GM21423 (cell line): ENCODE measurements around the gene SLC25A36.
"Not testable (repeated sequence)": the region's sequence is repeated elsewhere in the genome, so short reads cannot be mapped to it uniquely, and the experiment has no call there.

Experiments
- ATAC-seq: cut with Tn5 transposase; IDR thresholded peaks from one replicate; pipeline ENCODE4 v1.9.1; 2021; ENCODE audit warnings: mild to moderate bottlenecking, moderate library complexity; ENCODE audit not compliant: unreplicated experiment

Gene SLC25A36

GRCh38 chr3:140931016-140931454, 10.6 kb upstream of the SLC25A36 start:
- no peak for ATAC-seq

DNA sequence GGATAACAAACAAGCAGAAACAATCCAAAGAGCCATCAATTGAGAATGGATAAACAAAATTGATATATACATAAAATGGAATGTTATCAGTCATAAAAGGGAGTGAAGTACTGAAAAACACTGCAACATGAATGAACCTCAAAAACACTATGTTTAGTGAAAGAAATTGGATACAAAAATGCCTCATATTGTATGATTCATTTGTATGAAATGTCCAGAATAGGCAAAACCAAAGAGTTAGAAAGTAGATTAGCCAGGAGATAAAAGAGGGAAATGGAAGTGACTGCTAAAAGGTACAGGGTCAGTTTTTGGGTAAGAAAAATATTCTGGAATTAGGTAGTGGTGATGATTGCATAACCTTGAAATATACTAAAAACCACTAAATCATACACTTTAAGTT, 9.8 kb upstream of the SLC25A36 start:
- no peak for ATAC-seq

DNA sequence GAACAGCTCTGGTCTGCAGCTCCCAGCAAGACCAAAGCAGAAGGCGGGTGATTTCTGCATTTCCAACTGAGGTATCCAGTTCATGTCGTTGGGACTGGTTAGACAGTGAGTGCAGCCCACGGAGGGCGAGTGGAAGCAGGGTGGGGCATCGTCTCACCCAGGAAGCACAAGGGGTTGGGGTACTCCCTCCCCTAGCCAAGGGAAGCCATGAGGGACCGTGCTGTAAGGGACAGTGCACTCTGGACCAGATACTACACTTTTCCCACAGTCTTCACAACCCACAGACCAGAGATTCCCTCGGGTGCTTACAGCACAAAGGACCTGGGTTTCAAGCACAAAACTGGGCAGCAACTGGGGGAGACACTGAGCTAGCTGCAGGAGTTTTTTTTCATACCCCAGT, 8.5 kb upstream of the SLC25A36 start:
- no peak for ATAC-seq

DNA sequence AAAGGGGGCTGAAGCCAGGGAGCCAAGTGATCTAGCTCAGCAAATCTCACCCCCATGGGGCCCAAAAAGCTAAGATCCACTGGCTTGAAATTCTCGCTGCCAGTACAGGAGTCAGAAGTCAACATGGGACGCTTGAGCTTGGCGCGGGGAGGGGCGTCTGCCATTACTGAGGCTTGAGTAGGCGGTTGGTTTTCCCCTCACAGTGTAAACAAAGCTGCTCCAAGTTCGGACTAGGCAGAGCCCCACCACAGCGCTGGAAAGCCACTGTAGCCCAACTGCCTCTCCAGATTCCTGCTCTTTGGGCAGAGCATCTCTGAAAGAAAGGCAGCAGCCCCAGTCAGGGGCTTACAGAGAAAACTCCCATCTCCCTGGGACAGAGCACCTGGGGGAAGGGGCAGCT, 8.1 kb upstream of the SLC25A36 start:
- no peak for ATAC-seq

DNA sequence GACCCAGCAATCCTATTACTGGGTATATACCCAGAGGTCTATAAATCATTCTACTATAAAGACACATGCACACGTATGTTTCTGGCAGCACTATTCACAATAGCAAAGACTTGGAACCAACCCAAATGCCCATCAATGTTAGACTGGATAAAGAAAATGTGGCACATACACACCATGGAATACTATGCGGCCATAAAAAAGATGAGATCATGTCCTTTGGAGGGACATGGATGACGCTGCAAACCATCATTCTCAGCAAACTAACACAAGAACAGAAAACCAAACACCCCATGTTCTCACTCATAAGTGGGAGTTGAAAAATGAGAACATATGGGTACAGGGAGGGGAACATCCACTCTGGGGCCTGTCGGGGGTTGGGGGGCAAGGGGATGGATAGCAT, 2.3 kb upstream of the SLC25A36 start:
- ATAC-seq = not testable (repeated sequence)

- no peak for ATAC-seq
Measured at GRCh38 chr3:140941090-140941433, 574 bp upstream of the SLC25A36 start.

DNA sequence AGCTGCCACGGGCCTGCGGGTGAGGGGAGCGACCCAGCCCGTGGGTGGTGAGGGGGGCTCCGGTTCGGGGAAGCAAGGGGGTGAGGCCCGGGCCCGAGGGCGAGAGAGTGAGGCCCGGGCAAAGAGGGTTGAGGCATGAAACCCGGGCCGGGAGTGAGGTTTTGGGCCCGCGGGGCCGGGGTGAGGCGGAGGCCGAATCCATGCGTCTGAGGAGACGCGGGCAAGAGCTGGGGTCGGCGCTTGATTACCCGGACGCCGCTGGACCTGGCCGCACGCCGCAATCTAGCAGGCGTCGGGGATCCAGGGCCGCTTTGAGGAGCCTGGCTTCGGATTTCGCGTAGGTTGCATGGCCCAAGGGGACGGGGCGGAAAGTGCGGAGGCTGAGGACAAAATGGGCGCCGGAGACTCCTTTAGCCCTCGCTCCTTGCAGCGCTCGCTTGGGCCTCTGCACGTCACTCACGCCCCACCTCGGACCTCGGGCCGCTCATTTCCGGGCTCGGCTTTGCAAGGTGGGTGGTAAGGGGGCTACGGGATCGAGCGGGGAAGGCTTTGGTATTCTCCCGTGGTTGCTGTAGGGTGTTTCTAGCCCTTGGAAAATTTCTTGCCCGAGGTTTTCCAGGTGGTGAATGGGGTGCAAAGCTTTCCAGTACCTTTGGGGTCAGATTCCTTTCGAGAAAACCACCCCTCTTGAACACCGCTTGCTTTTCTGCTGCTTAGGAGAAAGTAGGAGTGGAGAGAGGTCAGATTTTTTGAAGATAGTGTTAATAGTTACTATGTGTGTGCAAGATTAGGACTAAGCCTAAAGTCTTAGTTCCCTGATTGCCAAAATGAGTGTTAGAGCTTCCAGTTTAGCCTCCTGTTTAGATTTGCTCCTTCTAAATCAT, 827 bp downstream of the SLC25A36 start:
- peak; percentile 39 for ATAC-seq

DNA sequence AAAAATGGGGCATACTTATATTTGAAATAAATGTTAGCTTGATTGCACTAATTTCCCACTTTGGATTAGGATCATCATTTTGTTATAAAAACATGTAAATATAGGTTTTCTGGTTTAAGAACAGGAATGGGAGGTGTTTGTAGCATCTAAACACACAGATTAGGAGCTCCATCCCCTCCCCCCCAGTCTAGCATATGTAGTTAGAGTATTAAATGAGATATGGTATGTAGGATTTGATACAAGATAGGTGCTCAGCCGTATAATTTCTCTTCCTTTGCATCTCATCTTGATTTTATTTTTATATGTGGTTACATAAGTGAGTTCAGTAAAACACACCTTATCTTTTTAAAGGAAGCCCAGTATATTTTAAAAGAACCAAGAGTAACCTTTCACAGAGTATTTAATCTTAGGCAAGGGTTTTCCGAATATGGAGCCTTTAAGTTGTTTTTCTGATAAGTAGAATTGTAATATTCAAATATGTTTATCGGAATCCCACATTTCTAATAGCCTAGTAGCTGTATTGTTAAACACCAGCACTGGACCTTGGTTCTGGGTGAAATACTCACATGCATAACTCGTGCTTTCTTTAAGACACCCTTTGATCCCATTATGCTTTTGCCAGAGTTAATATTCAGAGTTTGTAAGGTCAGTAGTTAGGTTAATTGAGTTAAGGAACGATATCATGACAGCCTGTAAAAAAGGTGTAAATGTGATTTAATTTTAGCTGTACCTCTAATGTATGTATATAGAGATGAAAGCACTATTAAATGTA, 2.3 kb downstream of the SLC25A36 start:
- no peak for ATAC-seq

DNA sequence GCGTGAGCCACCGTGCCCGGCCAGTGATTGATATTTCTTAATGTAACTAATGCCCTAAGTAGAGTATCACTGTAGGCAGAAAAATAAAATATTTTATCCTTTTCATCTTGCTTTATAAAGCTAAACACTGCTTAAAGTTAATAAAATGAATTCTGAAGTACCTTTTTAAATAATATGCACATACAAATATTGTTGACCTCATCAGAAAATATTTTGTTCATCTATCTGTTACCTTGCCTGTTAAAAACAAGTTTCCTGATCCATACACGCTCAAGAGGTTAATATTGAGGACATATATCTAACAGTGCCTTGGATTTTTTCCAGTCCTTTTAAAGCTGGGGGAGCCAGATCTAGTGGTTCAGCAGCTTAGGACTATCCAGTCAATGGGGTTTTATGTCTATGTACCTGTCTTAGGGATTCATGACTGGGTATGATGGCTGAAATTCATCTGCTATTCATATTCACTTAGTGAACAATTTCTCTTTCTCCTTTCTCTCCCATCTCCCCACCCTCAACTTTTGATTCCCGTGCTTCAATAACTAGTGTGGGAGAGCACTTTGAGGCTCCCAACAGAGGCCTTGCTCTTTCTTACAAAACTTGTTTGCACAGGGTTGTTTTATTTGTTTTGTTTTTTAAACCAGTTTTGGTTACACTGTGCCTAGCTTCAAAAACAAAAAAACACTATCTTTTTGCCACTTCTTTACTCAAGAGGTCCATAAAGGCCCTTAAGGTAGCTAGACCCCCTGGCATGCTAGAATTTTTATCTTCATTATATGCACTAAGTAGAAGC, 7.0 kb downstream of the SLC25A36 start:
- ATAC-seq = no peak

DNA sequence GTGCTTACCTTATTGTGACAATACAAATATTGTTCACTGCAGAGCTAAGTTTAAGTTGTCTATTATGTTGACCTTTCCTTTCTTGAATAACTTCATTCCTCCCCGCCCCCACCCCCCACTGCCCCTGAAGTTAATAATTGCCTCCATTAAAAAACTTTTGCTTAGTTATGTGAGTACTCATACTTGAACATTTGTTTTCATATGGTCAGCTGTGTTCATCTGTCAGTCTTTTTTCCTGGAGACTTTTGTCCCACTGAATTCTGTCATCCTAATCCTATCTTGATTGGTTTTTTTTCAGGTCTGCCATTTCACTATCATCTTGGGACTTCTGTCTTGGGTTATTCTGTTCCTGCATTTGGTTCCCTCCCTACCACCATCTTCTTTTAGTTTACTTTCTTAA, 8.5 kb downstream of the SLC25A36 start:
- no peak for ATAC-seq

GRCh38 chr3:140950863-140951262, 9.2 kb downstream of the SLC25A36 start:
- no peak for ATAC-seq

- not testable (repeated sequence) for ATAC-seq
Measured at GRCh38 chr3:140951750-140952149, 10.1 kb downstream of the SLC25A36 start.

DNA sequence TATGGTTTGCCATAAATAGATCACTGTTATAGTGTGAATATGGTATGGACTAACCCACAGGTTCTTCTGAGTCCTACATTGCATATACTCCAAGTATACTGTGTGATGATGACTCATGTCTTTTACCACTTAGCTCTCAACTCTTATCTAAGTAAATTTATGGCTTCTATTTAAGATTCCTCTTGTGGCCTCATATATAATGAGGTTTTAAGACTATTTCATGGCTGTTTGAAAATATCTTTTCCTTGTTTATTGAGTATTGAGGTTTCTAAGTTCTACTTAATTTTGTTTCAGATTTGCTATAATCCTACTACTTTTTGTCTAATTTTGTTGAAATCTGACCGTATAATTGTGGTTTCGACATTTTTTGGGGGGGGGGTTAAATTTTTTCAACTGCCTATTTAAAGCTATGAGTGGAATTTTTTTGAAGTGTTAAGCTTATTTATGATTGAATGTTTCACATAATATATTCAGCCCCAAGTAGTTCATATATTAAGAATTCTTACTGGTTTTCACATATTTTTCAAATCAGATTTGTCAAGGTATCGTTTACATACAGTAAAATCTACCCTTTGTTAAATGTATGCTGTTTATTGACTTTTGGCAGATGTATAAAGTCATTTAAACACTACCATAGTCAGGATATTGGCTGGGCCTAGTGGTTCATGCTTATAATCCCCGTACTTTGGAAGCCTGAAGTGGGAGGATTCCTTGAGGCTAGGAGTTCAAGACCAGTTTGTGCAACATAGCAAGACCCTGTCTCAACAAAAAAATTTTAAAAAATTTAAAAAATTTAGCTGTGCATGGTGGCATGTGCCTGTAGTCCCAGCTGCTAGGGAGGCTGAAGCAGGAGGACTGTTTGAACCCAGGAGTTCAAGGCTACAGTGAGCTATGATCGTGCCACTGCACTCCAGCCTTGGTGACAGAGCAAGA, 11.7 kb downstream of the SLC25A36 start:
- ATAC-seq = no peak

DNA sequence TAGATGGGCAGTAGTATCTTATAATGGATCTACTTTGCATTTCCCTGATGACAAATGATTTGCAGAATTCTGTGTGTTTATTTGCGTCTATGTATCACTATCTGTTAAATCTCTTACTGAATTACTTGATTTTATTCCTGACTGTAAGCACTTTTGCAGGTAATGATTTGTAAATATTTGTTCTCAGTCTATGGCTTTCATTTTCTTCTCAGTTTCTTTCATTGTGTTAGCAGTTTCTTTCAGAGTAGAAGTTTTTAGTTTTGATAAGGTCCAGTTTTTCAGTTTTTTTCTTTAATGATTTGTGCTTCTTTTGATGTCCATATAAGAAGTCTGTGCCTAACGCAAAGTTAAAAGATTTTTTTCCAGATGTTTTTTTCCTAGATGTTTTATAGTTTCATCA, 12.9 kb downstream of the SLC25A36 start:
- no peak for ATAC-seq

DNA sequence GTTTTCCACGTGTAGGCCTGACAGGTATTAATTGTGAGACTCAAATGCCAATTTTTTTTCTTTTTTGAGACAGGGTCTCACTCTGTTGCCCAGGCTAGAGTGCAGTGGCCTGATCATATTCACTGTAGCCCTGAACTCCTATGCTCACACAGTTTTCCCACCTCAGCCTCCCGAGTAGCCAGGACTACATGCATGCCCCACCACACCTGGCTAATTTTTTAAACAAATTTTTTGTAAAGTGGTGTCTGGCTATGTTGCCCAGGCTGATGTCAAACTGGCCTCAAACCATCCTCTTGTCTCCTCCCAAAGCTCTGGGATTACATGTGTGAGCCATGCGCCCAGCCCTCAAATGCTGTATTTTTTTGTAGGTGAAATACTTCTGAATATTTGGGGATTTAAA, 14.0 kb downstream of the SLC25A36 start:
- ATAC-seq = no peak

DNA sequence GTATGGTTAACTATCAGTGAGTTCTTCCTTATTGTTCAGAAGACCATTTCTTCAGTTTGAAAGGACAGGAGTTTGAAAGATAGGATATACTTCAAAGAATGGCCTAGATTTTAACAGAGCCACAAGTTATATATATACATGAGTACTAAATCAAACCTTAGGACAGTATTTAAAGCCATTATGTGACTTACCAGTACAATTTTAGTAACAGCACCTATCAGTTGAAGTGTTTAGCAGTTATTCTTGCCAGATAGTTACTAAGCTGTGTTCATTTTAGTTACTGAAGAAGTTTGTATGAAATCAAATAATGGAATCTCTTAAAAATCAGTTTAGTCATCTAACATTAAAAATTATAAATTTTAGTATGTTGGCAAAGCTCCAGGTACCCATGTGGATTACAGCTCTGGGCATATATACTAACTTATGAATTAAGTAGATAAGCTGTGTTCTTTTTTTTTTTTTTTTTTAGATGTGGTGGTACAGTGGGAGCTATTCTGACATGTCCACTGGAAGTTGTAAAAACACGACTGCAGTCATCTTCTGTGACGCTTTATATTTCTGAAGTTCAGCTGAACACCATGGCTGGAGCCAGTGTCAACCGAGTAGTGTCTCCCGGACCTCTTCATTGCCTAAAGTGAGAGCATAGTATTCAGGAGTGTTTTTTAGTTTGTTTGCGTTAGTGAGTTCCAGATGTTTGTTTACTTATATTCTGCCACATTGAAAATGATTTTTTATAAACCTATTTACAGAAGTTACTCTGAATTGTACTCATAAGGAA, 14.6 kb downstream of the SLC25A36 start:
- no peak for ATAC-seq

GRCh38 chr3:140972833-140973232, 31.2 kb downstream of the SLC25A36 start:
- no peak for ATAC-seq

DNA sequence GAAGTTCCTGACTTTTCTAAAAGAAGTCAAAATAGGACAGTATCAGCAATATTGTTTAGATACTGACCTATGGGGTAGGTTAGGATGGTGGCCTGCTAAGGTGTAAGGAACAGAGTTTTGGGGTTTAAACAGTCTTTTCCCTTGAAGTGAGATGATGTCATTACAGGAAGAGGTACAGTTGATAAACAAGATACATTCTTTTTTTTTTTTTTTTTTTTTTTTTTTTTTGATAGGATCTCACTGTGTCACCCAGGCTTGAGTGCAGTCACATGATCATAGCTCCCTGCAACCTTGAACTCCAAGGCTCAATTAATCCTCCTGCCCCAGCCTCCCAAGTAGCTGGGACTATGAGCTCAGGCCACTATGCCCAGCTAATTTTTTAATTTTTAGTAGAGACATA, 33.3 kb downstream of the SLC25A36 start:
- ATAC-seq = no peak

GRCh38 chr3:140980663-140981062, 39.0 kb downstream of the SLC25A36 start:
- ATAC-seq = no peak

GRCh38 chr3:140987792-140988191, 46.2 kb downstream of the SLC25A36 start:
- not testable (repeated sequence) for ATAC-seq
